Neural progenitor cell (in vitro differentiated cells): ENCODE results near the gene MARK4. TPM values are rescaled to one million over a fixed set of nuclear protein-coding genes. Genes with fewer than 3 reads are reported as not detected.

ENCODE experiments used
- DNase-seq: peaks from one replicate; pipeline ENCODE4 v3.0.0-alpha.2; 2016; ENCODE audit warnings: low spot score
- H2AFZ ChIP-seq: fragments of 200-600 bp; sonication (generic); replicated peaks from 2 replicates; pipeline ENCODE4 v1.6.1; 2016; ENCODE audit warnings: antibody characterized with exemption
- H3F3A ChIP-seq: fragments of 200-600 bp; sonication (generic); 2 replicates; pipeline ENCODE4 v1.6.1; 2016; ENCODE audit warnings: antibody characterized with exemption, low read depth
- H3K27ac ChIP-seq: fragments of 200-600 bp; sonication (generic); 2 replicates; pipeline ENCODE4 v1.5.1; 2016; ENCODE audit warnings: mild to moderate bottlenecking
- H3K27me3 ChIP-seq: fragments of 200-600 bp; sonication (generic); 2 replicates; pipeline ENCODE4 v1.6.1; 2016; ENCODE audit warnings: mild to moderate bottlenecking, moderate library complexity
- H3K36me3 ChIP-seq: fragments of 200-600 bp; sonication (generic); 2 replicates; pipeline ENCODE4 v1.5.1; 2016
- H3K4me1 ChIP-seq: fragments of 200-600 bp; sonication (generic); 2 replicates; pipeline ENCODE4 v1.6.1; 2016; ENCODE audit warnings: mixed run types
- H3K4me2 ChIP-seq: fragments of 200-600 bp; sonication (generic); 2 replicates; pipeline ENCODE4 v1.6.1; 2016
- H3K4me3 ChIP-seq: fragments of 200-600 bp; sonication (generic); 2 replicates; pipeline ENCODE4 v1.5.1; 2016
- H3K79me2 ChIP-seq: fragments of 200-600 bp; sonication (generic); 2 replicates; pipeline ENCODE4 v1.6.1; 2016; ENCODE audit warnings: low read depth
- H3K9ac ChIP-seq: fragments of 200-600 bp; sonication (generic); 2 replicates; pipeline ENCODE4 v1.6.1; 2016
- H3K9me3 ChIP-seq: fragments of 200-600 bp; sonication (generic); 2 replicates; pipeline ENCODE4 v1.5.1; 2016; ENCODE audit warnings: low read depth
- H4K20me1 ChIP-seq: fragments of 200-600 bp; sonication (generic); 2 replicates; pipeline ENCODE4 v1.6.1; 2016; ENCODE audit warnings: low read depth
- H3K27ac Mint-ChIP-seq: 3 replicates; pipeline ENCODE4 v1.8.0; 2021; ENCODE audit warnings: mixed read lengths
- H3K27me3 Mint-ChIP-seq: 2 replicates; pipeline ENCODE4 v1.8.0; 2022; ENCODE audit warnings: low read depth, mild to moderate bottlenecking, inconsistent platforms, moderate library complexity, mixed read lengths; ENCODE audit not compliant: insufficient read depth
- H3K36me3 Mint-ChIP-seq: 3 replicates; pipeline ENCODE4 v1.8.0; 2021; ENCODE audit warnings: mixed read lengths
- H3K4me1 Mint-ChIP-seq: 3 replicates; pipeline ENCODE4 v1.8.0; 2021; ENCODE audit warnings: mixed read lengths
- H3K4me3 Mint-ChIP-seq: 3 replicates; pipeline ENCODE4 v1.8.0; 2021; ENCODE audit warnings: mild to moderate bottlenecking, moderate library complexity, mixed read lengths
- H3K9me3 Mint-ChIP-seq: 3 replicates; pipeline ENCODE4 v1.8.0; 2020; ENCODE audit warnings: mixed read lengths
- EZH2 ChIP-seq: fragments of 200-600 bp; sonication (generic); IDR thresholded peaks from 2 replicates; pipeline ENCODE4 v1.6.1; 2017; ENCODE audit warnings: antibody characterized with exemption, mild to moderate bottlenecking, moderate library complexity
- EZH2phosphoT487 ChIP-seq: fragments of 200-600 bp; sonication (generic); IDR thresholded peaks from 2 replicates; pipeline ENCODE4 v1.6.1; 2017; ENCODE audit warnings: antibody characterized with exemption
- total RNA-seq: library from RNA; depleted of rRNA; stranded (reverse); fragments of >200 nt; gene quantifications from 2 replicates; pipeline ENCODE4 v1.2.3, GENCODE V29; 2015; ENCODE audit warnings: low replicate concordance
- TF ChIP-seq, protein P1 (sequence below): fragments of 200-600 bp; sonication (generic); IDR thresholded peaks from 2 replicates; pipeline ENCODE4 v1.5.1; 2017; ENCODE audit warnings: antibody characterized with exemption, mild to moderate bottlenecking

Gene MARK4
- total RNA-seq, 1 donor from 2014 or later, result 22.8 TPM

DNA sequence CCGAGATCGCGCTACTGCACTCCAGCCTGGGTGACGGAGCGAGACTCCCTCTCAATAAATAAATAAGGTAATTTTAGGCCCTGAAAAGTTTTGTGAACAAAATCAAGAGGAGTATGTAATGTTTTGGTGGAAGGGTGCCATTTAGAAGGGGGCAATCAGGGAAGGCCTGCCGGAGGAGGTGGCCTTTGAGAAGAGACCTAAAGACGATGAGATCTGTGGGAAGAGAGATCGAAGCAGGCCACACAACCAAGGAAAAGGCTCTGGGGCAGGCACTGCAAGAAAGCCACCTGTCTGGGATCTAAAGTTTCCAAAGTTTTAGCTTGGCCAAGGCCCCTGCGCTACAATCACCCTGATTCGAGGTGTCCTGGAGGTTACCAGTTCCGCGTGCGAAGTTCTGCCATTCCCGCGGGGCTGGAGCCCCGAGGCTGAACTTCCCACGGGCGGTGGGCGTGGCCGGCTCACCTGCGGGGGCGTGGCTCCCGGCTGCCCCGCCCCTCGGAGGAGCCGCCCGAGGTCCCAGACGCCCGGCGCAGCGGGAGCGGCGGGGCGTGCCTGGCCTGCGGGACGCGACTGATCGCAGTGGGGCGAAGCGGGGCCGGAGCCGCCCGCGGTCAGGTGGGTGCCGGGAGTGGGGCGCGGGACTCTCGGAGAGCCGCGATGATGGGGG lies 89.3 kb downstream of the MARK4 start, which contains the start of gene KLC3:
TSS of gene KLC3 (plus strand) at position 519 of the 667 bp plus-strand sequence. CDS start 4,792 bp downstream, outside the sequence.
- Histone ChIP-seq H3K36me3 (no peaks in the 10 kb centered on the region), H3K9me3 (no peaks in the 10 kb centered on the region), H3K27me3 (peaks cover 53% of the 10 kb centered on the region), H2AFZ (no peak within 1 kb of the TSS), H3K4me1 (no peaks in the 10 kb centered on the region), H3K4me2 (peak within 1 kb of the TSS; percentile 81), H3K9ac (no peak within 1 kb of the TSS), H3K4me3 (peak within 1 kb of the TSS; percentile 47), H3K79me2 (no peaks in the 10 kb centered on the region), H4K20me1 (peaks cover 9% of the 10 kb centered on the region), H3F3A (peaks cover 9% of the 10 kb centered on the region), H3K27ac (no peak within 1 kb of the TSS)
- TF ChIP-seq, protein P1, sequence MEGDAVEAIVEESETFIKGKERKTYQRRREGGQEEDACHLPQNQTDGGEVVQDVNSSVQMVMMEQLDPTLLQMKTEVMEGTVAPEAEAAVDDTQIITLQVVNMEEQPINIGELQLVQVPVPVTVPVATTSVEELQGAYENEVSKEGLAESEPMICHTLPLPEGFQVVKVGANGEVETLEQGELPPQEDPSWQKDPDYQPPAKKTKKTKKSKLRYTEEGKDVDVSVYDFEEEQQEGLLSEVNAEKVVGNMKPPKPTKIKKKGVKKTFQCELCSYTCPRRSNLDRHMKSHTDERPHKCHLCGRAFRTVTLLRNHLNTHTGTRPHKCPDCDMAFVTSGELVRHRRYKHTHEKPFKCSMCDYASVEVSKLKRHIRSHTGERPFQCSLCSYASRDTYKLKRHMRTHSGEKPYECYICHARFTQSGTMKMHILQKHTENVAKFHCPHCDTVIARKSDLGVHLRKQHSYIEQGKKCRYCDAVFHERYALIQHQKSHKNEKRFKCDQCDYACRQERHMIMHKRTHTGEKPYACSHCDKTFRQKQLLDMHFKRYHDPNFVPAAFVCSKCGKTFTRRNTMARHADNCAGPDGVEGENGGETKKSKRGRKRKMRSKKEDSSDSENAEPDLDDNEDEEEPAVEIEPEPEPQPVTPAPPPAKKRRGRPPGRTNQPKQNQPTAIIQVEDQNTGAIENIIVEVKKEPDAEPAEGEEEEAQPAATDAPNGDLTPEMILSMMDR, result no peak
- peak; percentile 13 for TF ChIP-seq EZH2phosphoT487
- peak; percentile 46 for TF ChIP-seq EZH2
- peaks cover 16% of the 10 kb centered on the region for H3K27me3 Mint-ChIP-seq
- H3K4me1 Mint-ChIP-seq, result peaks cover 6% of the 10 kb centered on the region
- no peak within 1 kb of the TSS for H3K27ac Mint-ChIP-seq
- H3K4me3 Mint-ChIP-seq, result peak within 1 kb of the TSS; percentile 73
- no peaks in the 10 kb centered on the region for H3K36me3 Mint-ChIP-seq
- DNase-seq, result peak; percentile 76
- H3K9me3 Mint-ChIP-seq, result no peaks in the 10 kb centered on the region

GRCh38 chr19:45340899-45341453 lies 89.9 kb downstream of the MARK4 start:
- Histone ChIP-seq H3F3A (peaks cover 9% of the 10 kb centered on the region), H3K4me1 (no peaks in the 10 kb centered on the region), H3K27me3 (peaks cover 54% of the 10 kb centered on the region), H3K79me2 (no peaks in the 10 kb centered on the region), H4K20me1 (peaks cover 9% of the 10 kb centered on the region), H3K9me3 (no peaks in the 10 kb centered on the region), H3K36me3 (no peaks in the 10 kb centered on the region), H3K4me3 (peak overlapping the region; percentile 47), H2AFZ (no peak overlapping the region), H3K9ac (no peak overlapping the region), H3K27ac (no peak overlapping the region), H3K4me2 (peak overlapping the region; percentile 81)
- DNase-seq, result peak; percentile 18
- H3K36me3 Mint-ChIP-seq, result no peaks in the 10 kb centered on the region
- no peaks in the 10 kb centered on the region for H3K9me3 Mint-ChIP-seq
- TF ChIP-seq EZH2phosphoT487 (peak; percentile 30), EZH2 (peak; percentile 31)
- TF ChIP-seq, protein P1, result no peak
- H3K27ac Mint-ChIP-seq, result no peak overlapping the region
- peaks cover 16% of the 10 kb centered on the region for H3K27me3 Mint-ChIP-seq
- peaks cover 6% of the 10 kb centered on the region for H3K4me1 Mint-ChIP-seq
- no peak overlapping the region for H3K4me3 Mint-ChIP-seq

- H3K27ac Mint-ChIP-seq, result no peak overlapping the region
- no peak for TF ChIP-seq EZH2phosphoT487
- no peak for TF ChIP-seq EZH2
- TF ChIP-seq, protein P1, result no peak
- DNase-seq, result no peak
- no peaks in the 10 kb centered on the region for H3K36me3 Mint-ChIP-seq
- Histone ChIP-seq H3K79me2 (no peaks in the 10 kb centered on the region), H3K27me3 (peaks cover 65% of the 10 kb centered on the region), H3K4me1 (no peaks in the 10 kb centered on the region), H2AFZ (no peak overlapping the region), H3K4me2 (no peak overlapping the region), H3K27ac (no peak overlapping the region), H3K36me3 (no peaks in the 10 kb centered on the region), H3K9me3 (no peaks in the 10 kb centered on the region), H3K9ac (no peak overlapping the region), H3K4me3 (no peak overlapping the region), H3F3A (peaks cover 4% of the 10 kb centered on the region), H4K20me1 (peaks cover 9% of the 10 kb centered on the region)
- H3K4me3 Mint-ChIP-seq, result no peak overlapping the region
- H3K9me3 Mint-ChIP-seq, result no peaks in the 10 kb centered on the region
- peaks cover 6% of the 10 kb centered on the region for H3K4me1 Mint-ChIP-seq
- peaks cover 18% of the 10 kb centered on the region for H3K27me3 Mint-ChIP-seq
Measured at GRCh38 chr19:45342911-45343310, 91.8 kb downstream of the MARK4 start.
